K562 (cell line): ENCODE results near the gene DDX54. TPM values are rescaled to one million over a fixed set of nuclear protein-coding genes. Genes with fewer than 3 reads are reported as not detected.

Experiments used
- BHLHE40 ChIP-seq: IDR thresholded peaks from 2 replicates; pipeline ENCODE4 v1.6.1; 2011; ENCODE audit warnings: low read length, improper control_type of control experiment
- CEBPB ChIP-seq: fragments of 450-650 bp; IDR thresholded peaks from 2 replicates; pipeline ENCODE4 v1.6.1; 2016; ENCODE audit warnings: missing genetic modification characterization, missing compliant biosample characterization
- DPF2 ChIP-seq: fragments of 450-650 bp; IDR thresholded peaks from 2 replicates; pipeline ENCODE4 v1.6.1; 2016
- IFI16 ChIP-seq: fragments of 250-450 bp; sonication (Bioruptor Pico); IDR thresholded peaks from 2 replicates; pipeline ENCODE4 v2.1.2; 2022; ENCODE audit warnings: mild to moderate bottlenecking, inconsistent platforms
- KLF16 ChIP-seq: IDR thresholded peaks from 2 replicates; pipeline ENCODE4 v1.6.1; 2016; ENCODE audit warnings: antibody characterized with exemption
- NR2F6 ChIP-seq: fragments of 450-650 bp; formaldehyde crosslinking; IDR thresholded peaks from 2 replicates; pipeline ENCODE4 v1.4.0; 2020; ENCODE audit warnings: mild to moderate bottlenecking
- RBBP5 ChIP-seq: fragments of 200-600 bp; sonication (generic); IDR thresholded peaks from 2 replicates; pipeline ENCODE4 v1.6.1; 2012; ENCODE audit warnings: borderline replicate concordance, mild to moderate bottlenecking, low read length, control low read depth, inconsistent platforms; ENCODE audit not compliant: insufficient read depth, poor library complexity, severe bottlenecking
- SRSF7 ChIP-seq: fragments of 200-400 bp; formaldehyde crosslinking; optimal IDR thresholded peaks from 2 replicates; pipeline ENCODE3; 2017; ENCODE audit warnings: mild to moderate bottlenecking, low read depth, low read length
- ZNF197 ChIP-seq: fragments of 200-800 bp; sonication (Bioruptor generic); IDR thresholded peaks from 2 replicates; pipeline ENCODE4 v1.6.1; 2016; ENCODE audit warnings: low read depth, missing genetic modification characterization, missing compliant biosample characterization
- ZNF583 ChIP-seq: fragments of 250-450 bp; sonication (Bioruptor Pico); IDR thresholded peaks from 2 replicates; pipeline ENCODE4 v1.4.0; 2020
- polyA plus RNA-seq, 8 experiments: library from polyadenylated mRNA; depleted of rRNA in 4 of 8; stranded (reverse) in 5 of 8; unstranded in 3 of 8; fragments of >200 nt; fragmentation: Nextera tagmentation in 2 of 8; fragmentation: Illumina TruSeq in 1 of 8; extraction: Ambion mirVana in 2 of 8; extraction: Trizol in 1 of 8; gene quantifications; 2 replicates each; pipeline versions ENCODE4 v1.2.1 to v1.2.3, GENCODE V29; 2011 to 2014; ENCODE audit warnings: inconsistent platforms in 1 of 8, missing spikeins in 1 of 8
- total RNA-seq, 7 experiments: library from RNA; depleted of rRNA in 6 of 7; stranded (reverse); fragments of >200 nt in 6 of 7; fragmentation: Illumina TruSeq in 2 of 7; extraction: Trizol in 2 of 7; gene quantifications; 2 replicates each; pipeline versions ENCODE4 v1.2.1 to v1.2.3, GENCODE V29; 2011 to 2021; ENCODE audit warnings: low replicate concordance in 1 of 7
- TF ChIP-seq, protein P1 (sequence below): sonication (generic); formaldehyde crosslinking; IDR thresholded peaks from 2 replicates; pipeline ENCODE4 v1.8.0; 2023; ENCODE audit warnings: missing genetic modification reagents, mild to moderate bottlenecking, borderline replicate concordance
- TF ChIP-seq, protein P2 (sequence below), 2 experiments: fragments of 450-650 bp in 1 of 2; sonication (generic) in 1 of 2; formaldehyde crosslinking in 1 of 2; IDR thresholded peaks; 2 replicates each; pipeline versions ENCODE4 v1.7.1 to v1.9.0; 2016 to 2022; ENCODE audit warnings: inconsistent platforms in 1 of 2, mild to moderate bottlenecking in 1 of 2, missing genetic modification reagents in 1 of 2

Gene DDX54
- total and polyA plus RNA-seq, 9 of the 15 experiments (the other 6 are each of a cell fraction or from before 2014, with no cell fraction given): 1.4 to 135 (median 51.4) TPM

DNA sequence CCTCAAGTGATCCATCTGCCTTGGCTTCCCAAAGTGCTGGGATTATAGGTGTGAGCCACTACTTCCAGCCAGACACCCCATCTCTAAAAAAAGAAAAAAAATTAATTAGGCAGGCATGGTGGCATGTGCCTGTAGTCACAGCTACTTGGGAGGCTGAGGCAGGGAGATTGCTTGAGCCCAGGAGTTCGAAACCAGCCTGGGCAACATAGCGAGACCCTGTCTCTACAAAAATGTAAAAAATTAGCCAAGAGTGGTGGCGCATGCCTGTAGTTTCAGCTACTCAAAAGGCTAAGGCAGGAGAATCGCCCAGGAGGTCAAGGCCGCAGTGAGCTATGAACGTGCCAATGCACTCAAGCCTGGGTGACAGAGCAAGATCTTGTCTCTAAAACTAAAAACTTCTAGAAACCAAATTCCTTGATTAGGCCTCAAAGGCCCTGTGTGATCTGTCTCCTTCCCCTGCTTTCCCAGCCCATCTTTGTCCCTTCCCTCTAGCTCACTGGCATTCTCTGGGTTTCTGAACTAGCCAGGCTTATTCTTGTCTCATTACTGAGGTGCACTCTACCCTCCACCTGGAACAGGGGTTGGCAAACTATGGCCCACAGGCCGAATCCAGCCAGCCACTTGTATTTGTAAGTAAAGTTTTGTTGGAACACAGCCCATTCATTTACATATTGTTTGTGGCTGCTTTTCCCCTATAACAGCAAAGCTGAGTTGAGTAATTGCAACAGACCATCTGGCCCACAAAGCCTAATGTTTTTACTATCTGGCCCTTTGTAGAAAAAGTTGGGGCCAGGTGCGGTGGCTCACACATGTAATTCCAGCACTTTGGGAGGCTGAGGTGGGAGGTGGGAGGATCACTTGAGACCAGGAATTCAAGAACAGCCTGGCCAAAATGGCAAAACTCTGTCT lies 18.8 kb upstream of the DDX54 start (continued):
- TF ChIP-seq, protein P1, sequence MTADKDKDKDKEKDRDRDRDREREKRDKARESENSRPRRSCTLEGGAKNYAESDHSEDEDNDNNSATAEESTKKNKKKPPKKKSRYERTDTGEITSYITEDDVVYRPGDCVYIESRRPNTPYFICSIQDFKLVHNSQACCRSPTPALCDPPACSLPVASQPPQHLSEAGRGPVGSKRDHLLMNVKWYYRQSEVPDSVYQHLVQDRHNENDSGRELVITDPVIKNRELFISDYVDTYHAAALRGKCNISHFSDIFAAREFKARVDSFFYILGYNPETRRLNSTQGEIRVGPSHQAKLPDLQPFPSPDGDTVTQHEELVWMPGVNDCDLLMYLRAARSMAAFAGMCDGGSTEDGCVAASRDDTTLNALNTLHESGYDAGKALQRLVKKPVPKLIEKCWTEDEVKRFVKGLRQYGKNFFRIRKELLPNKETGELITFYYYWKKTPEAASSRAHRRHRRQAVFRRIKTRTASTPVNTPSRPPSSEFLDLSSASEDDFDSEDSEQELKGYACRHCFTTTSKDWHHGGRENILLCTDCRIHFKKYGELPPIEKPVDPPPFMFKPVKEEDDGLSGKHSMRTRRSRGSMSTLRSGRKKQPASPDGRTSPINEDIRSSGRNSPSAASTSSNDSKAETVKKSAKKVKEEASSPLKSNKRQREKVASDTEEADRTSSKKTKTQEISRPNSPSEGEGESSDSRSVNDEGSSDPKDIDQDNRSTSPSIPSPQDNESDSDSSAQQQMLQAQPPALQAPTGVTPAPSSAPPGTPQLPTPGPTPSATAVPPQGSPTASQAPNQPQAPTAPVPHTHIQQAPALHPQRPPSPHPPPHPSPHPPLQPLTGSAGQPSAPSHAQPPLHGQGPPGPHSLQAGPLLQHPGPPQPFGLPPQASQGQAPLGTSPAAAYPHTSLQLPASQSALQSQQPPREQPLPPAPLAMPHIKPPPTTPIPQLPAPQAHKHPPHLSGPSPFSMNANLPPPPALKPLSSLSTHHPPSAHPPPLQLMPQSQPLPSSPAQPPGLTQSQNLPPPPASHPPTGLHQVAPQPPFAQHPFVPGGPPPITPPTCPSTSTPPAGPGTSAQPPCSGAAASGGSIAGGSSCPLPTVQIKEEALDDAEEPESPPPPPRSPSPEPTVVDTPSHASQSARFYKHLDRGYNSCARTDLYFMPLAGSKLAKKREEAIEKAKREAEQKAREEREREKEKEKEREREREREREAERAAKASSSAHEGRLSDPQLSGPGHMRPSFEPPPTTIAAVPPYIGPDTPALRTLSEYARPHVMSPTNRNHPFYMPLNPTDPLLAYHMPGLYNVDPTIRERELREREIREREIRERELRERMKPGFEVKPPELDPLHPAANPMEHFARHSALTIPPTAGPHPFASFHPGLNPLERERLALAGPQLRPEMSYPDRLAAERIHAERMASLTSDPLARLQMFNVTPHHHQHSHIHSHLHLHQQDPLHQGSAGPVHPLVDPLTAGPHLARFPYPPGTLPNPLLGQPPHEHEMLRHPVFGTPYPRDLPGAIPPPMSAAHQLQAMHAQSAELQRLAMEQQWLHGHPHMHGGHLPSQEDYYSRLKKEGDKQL (CRISPR knock-in tag): no peak
- TF ChIP-seq CEBPB: peak; percentile 33; the same call in 1 of the 2 replicates
- no peak for TF ChIP-seq SRSF7
- no peak for TF ChIP-seq RBBP5
- no peak for TF ChIP-seq NR2F6 (CRISPR knock-in tag)
- no peak for TF ChIP-seq DPF2
- no peak for TF ChIP-seq IFI16 (CRISPR knock-in tag)
- TF ChIP-seq, protein P2, sequence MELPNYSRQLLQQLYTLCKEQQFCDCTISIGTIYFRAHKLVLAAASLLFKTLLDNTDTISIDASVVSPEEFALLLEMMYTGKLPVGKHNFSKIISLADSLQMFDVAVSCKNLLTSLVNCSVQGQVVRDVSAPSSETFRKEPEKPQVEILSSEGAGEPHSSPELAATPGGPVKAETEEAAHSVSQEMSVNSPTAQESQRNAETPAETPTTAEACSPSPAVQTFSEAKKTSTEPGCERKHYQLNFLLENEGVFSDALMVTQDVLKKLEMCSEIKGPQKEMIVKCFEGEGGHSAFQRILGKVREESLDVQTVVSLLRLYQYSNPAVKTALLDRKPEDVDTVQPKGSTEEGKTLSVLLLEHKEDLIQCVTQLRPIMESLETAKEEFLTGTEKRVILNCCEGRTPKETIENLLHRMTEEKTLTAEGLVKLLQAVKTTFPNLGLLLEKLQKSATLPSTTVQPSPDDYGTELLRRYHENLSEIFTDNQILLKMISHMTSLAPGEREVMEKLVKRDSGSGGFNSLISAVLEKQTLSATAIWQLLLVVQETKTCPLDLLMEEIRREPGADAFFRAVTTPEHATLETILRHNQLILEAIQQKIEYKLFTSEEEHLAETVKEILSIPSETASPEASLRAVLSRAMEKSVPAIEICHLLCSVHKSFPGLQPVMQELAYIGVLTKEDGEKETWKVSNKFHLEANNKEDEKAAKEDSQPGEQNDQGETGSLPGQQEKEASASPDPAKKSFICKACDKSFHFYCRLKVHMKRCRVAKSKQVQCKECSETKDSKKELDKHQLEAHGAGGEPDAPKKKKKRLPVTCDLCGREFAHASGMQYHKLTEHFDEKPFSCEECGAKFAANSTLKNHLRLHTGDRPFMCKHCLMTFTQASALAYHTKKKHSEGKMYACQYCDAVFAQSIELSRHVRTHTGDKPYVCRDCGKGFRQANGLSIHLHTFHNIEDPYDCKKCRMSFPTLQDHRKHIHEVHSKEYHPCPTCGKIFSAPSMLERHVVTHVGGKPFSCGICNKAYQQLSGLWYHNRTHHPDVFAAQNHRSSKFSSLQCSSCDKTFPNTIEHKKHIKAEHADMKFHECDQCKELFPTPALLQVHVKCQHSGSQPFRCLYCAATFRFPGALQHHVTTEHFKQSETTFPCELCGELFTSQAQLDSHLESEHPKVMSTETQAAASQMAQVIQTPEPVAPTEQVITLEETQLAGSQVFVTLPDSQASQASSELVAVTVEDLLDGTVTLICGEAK (IDR thresholded peaks at IDR 0.05): peak; percentile 66
- TF ChIP-seq, protein P2 (CRISPR knock-in tag; IDR thresholded peaks at IDR 0.05): no peak
- no peak for TF ChIP-seq ZNF197 (CRISPR knock-in tag)
- TF ChIP-seq KLF16: no peak
- TF ChIP-seq BHLHE40: 0 out of 2 replicates have a peak, but pooled peaks have one; percentile 31
- TF ChIP-seq ZNF583: 0 out of 2 replicates have a peak, but pooled peaks have one; percentile 21
